GM18502 (cell line): ENCODE results near the gene HOXA1.
A peak's percentile ranks its signal among the peaks of the same experiment; 100 is the strongest.

Source experiments
- ATAC-seq: cut with Tn5 transposase; IDR thresholded peaks from one replicate; pipeline ENCODE4 v1.9.1; 2021; ENCODE audit warnings: mild to moderate bottlenecking; ENCODE audit not compliant: unreplicated experiment, poor library complexity

HOXA1 gene

GRCh38 chr7:27095897-27096767 is at the start of gene HOXA1:
HOXA1 (minus strand) TSS chr7:27096000; CDS start chr7:27095912, 88 bp downstream.
- ATAC-seq: peak; percentile 84

GRCh38 chr7:27145165-27145913 is 49.5 kb upstream of the HOXA1 start:
- no peak for ATAC-seq

- no peak for ATAC-seq
Observed at GRCh38 chr7:27144781-27145164, 49.0 kb upstream of the HOXA1 start.

- no peak for ATAC-seq
Observed at GRCh38 chr7:27143950-27144780, 48.4 kb upstream of the HOXA1 start.

- no peak for ATAC-seq
Observed at GRCh38 chr7:27143023-27143949, 47.5 kb upstream of the HOXA1 start, which contains the start of gene HOXA5. HOXA5 (minus strand) TSS chr7:27143681; CDS start chr7:27143607, 74 bp downstream.

- ATAC-seq: no peak
Observed at GRCh38 chr7:27142580-27143022, 46.8 kb upstream of the HOXA1 start.

GRCh38 chr7:27141923-27142579 is 46.3 kb upstream of the HOXA1 start:
- no peak for ATAC-seq

- ATAC-seq: no peak
Observed at GRCh38 chr7:27141137-27141922, 45.5 kb upstream of the HOXA1 start.

- ATAC-seq: no peak
Observed at GRCh38 chr7:27140126-27140857, 44.5 kb upstream of the HOXA1 start.

GRCh38 chr7:27139334-27140125 is 43.7 kb upstream of the HOXA1 start:
- ATAC-seq: no peak

GRCh38 chr7:27138985-27139333 is 43.2 kb upstream of the HOXA1 start:
- no peak for ATAC-seq

- ATAC-seq: no peak
Observed at GRCh38 chr7:27138472-27138871, 42.7 kb upstream of the HOXA1 start.

GRCh38 chr7:27137640-27138315 is 42.0 kb upstream of the HOXA1 start:
- no peak for ATAC-seq

GRCh38 chr7:27134392-27134791 is 38.6 kb upstream of the HOXA1 start:
- ATAC-seq: no peak

GRCh38 chr7:27133409-27134231 is 37.8 kb upstream of the HOXA1 start:
- ATAC-seq: no peak
